HEK293 (cell line): ENCODE data around the gene TMEM259.

ENCODE experiments used
- CTCF ChIA-PET: fragments of 350-600 bp; formaldehyde crosslinking; extraction: SDS; loops from one replicate; lab custom pipeline; 2021; ENCODE audit warnings: antibody characterized with exemption; lab: Yijun Ruan, JAX
- POLR2A ChIA-PET: fragments of 300-600 bp; formaldehyde crosslinking; extraction: SDS; loops from one replicate; lab custom pipeline; 2020; ENCODE audit warnings: antibody characterized with exemption, inconsistent platforms; lab: Yijun Ruan, JAX
- H3K27ac ChIP-seq: fragments of 200-500 bp; sonication (Bioruptor generic); 2 replicates; pipeline ENCODE4 v1.5.1; 2014; ENCODE audit warnings: low read depth, low read length, control low read depth, inconsistent platforms; ENCODE audit errors: extremely low read depth
- H3K36me3 ChIP-seq, 2 experiments: fragments of 200-500 bp in 1 of 2; sonication (Bioruptor generic) in 1 of 2; 1 replicate in 1 of 2; 2 replicates in 1 of 2; pipeline ENCODE4 v1.5.1; 2014 to 2017; ENCODE audit warnings: inconsistent platforms in 2 of 2, low read length in 2 of 2; ENCODE audit not compliant: control insufficient read depth in 2 of 2, insufficient read depth in 1 of 2
- H3K4me1 ChIP-seq: fragments of 200-500 bp; sonication (Bioruptor generic); 2 replicates; pipeline ENCODE4 v1.5.1; 2014; ENCODE audit warnings: mild to moderate bottlenecking, low read length, inconsistent platforms; ENCODE audit not compliant: control insufficient read depth, insufficient read depth
- H3K4me3 ChIP-seq: 2 replicates; pipeline ENCODE4 v1.5.1; 2011; ENCODE audit warnings: low read depth, mild to moderate bottlenecking, control low read depth, low read length, moderate library complexity
- H3K9me3 ChIP-seq: fragments of 200-500 bp; sonication (Bioruptor generic); 2 replicates; pipeline ENCODE4 v1.5.1; 2014; ENCODE audit warnings: low read depth, low read length, inconsistent platforms; ENCODE audit not compliant: control insufficient read depth, insufficient read depth
- GLIS2 ChIP-seq: fragments of 450-650 bp; formaldehyde crosslinking; IDR thresholded peaks from 2 replicates; pipeline ENCODE4 v1.5.1; 2016; ENCODE audit warnings: missing biosample characterization, missing genetic modification characterization
- IKZF3 ChIP-seq: fragments of 450-650 bp; IDR thresholded peaks from 2 replicates; pipeline ENCODE4 v1.5.0; 2018; ENCODE audit warnings: missing biosample characterization, mild to moderate bottlenecking, missing genetic modification characterization, moderate library complexity
- OVOL3 ChIP-seq: fragments of 450-650 bp; formaldehyde crosslinking; IDR thresholded peaks from 2 replicates; pipeline ENCODE4 v1.5.1; 2016; ENCODE audit warnings: missing biosample characterization, missing genetic modification characterization
- TSHZ1 ChIP-seq: fragments of 450-650 bp; formaldehyde crosslinking; IDR thresholded peaks from 2 replicates; pipeline ENCODE4 v1.5.1; 2016; ENCODE audit warnings: missing biosample characterization, missing genetic modification characterization, borderline replicate concordance
- ZBTB10 ChIP-seq: fragments of 450-650 bp; formaldehyde crosslinking; IDR thresholded peaks from 2 replicates; pipeline ENCODE4 v1.5.1; 2016; ENCODE audit warnings: missing biosample characterization, missing genetic modification characterization
- ZBTB17 ChIP-seq: fragments of 450-650 bp; formaldehyde crosslinking; IDR thresholded peaks from 2 replicates; pipeline ENCODE4 v1.5.1; 2016; ENCODE audit warnings: missing biosample characterization, missing genetic modification characterization
- ZBTB20 ChIP-seq: fragments of 450-650 bp; formaldehyde crosslinking; IDR thresholded peaks from 2 replicates; pipeline ENCODE4 v1.5.1; 2016; ENCODE audit warnings: missing biosample characterization, missing genetic modification characterization
- ZBTB48 ChIP-seq: fragments of 450-650 bp; formaldehyde crosslinking; IDR thresholded peaks from 2 replicates; pipeline ENCODE4 v1.5.1; 2016; ENCODE audit warnings: missing biosample characterization, missing genetic modification characterization
- ZBTB6 ChIP-seq: fragments of 450-650 bp; formaldehyde crosslinking; IDR thresholded peaks from 2 replicates; pipeline ENCODE4 v1.5.1; 2017; ENCODE audit warnings: missing biosample characterization, missing genetic modification characterization
- ZBTB8A ChIP-seq: fragments of 450-650 bp; formaldehyde crosslinking; IDR thresholded peaks from 2 replicates; pipeline ENCODE4 v1.5.1; 2016; ENCODE audit warnings: missing biosample characterization, missing genetic modification characterization
- ZNF174 ChIP-seq: fragments of 450-650 bp; formaldehyde crosslinking; IDR thresholded peaks from 2 replicates; pipeline ENCODE4 v1.5.0; 2017; ENCODE audit warnings: missing biosample characterization, mild to moderate bottlenecking, missing genetic modification characterization
- ZNF19 ChIP-seq: fragments of 450-650 bp; formaldehyde crosslinking; IDR thresholded peaks from 2 replicates; pipeline ENCODE4; 2016; ENCODE audit warnings: missing biosample characterization, missing genetic modification characterization, low read depth
- ZNF2 ChIP-seq: fragments of 450-650 bp; formaldehyde crosslinking; IDR thresholded peaks from 2 replicates; pipeline ENCODE4 v1.5.1; 2016; ENCODE audit warnings: missing biosample characterization, missing genetic modification characterization
- ZNF23 ChIP-seq: fragments of 450-650 bp; formaldehyde crosslinking; IDR thresholded peaks from 2 replicates; pipeline ENCODE4 v1.5.1; 2016; ENCODE audit warnings: missing biosample characterization, missing genetic modification characterization, borderline replicate concordance
- ZNF248 ChIP-seq: fragments of 450-650 bp; formaldehyde crosslinking; IDR thresholded peaks from 2 replicates; pipeline ENCODE4 v1.5.1; 2017; ENCODE audit warnings: missing biosample characterization, missing genetic modification characterization
- ZNF366 ChIP-seq: fragments of 450-650 bp; formaldehyde crosslinking; conservative IDR thresholded peaks from 2 replicates; pipeline ENCODE4 v1.5.1; 2016; ENCODE audit warnings: missing biosample characterization, missing genetic modification characterization
- ZNF596 ChIP-seq: fragments of 450-650 bp; IDR thresholded peaks from 2 replicates; pipeline ENCODE4 v1.5.0; 2018; ENCODE audit warnings: missing biosample characterization, mild to moderate bottlenecking, missing genetic modification characterization, moderate library complexity
- ZNF600 ChIP-seq: fragments of 450-650 bp; formaldehyde crosslinking; IDR thresholded peaks from 2 replicates; pipeline ENCODE4 v1.5.1; 2016; ENCODE audit warnings: missing biosample characterization, missing genetic modification characterization
- ZNF629 ChIP-seq: fragments of 450-650 bp; formaldehyde crosslinking; IDR thresholded peaks from 2 replicates; pipeline ENCODE4 v1.5.1; 2017; ENCODE audit warnings: missing biosample characterization, missing genetic modification characterization
- ZNF792 ChIP-seq: fragments of 450-650 bp; formaldehyde crosslinking; IDR thresholded peaks from 2 replicates; pipeline ENCODE4 v1.5.1; 2016; ENCODE audit warnings: missing biosample characterization, missing genetic modification characterization
- ZNF830 ChIP-seq: fragments of 450-650 bp; IDR thresholded peaks from 2 replicates; pipeline ENCODE4 v1.5.0; 2018; ENCODE audit warnings: missing biosample characterization, missing genetic modification characterization, low read depth, mild to moderate bottlenecking, moderate library complexity
- ZXDB ChIP-seq: fragments of 450-650 bp; formaldehyde crosslinking; IDR thresholded peaks from 2 replicates; pipeline ENCODE4 v1.5.1; 2016; ENCODE audit warnings: missing biosample characterization, missing genetic modification characterization

TMEM259 gene

GRCh38 chr19:1001538-1002166 is 19.3 kb downstream of the TMEM259 start (continued):
- no peak for TF ChIP-seq ZNF830 (tag by site-specific recombination)
- TF ChIP-seq ZBTB10 = peak; percentile 98
- TF ChIP-seq ZNF2 = peak; percentile 56; the same call in 1 of the 2 replicates

GRCh38 chr19:1000591-1001537 is 20.1 kb downstream of the TMEM259 start:
- H3K36me3 ChIP-seq = no peaks in the 10 kb centered on the region
- CTCF ChIA-PET = interaction anchor here (0.5 to 1.4 kb wide), 11 partner anchors 13 to 490 kb away, joined by 3 to 4 read pairs (median 3); no protein-coding TSS in a partner anchor
- no peak overlapping the region for H3K27ac ChIP-seq
- POLR2A ChIA-PET = interaction anchor here (0.6 to 1.1 kb wide), 2 partner anchors 252 to 268 kb away, joined by 3 to 4 read pairs; partner anchors contain the start of gene CIRBP
- no peaks in the 10 kb centered on the region for H3K9me3 ChIP-seq
- H3K4me1 ChIP-seq = peaks cover 6% of the 10 kb centered on the region
- no peak for TF ChIP-seq ZNF629 (tag by site-specific recombination)
- TF ChIP-seq ZNF600 = peak; percentile 48; the same call in 1 of the 2 replicates
- peak; percentile 80 for TF ChIP-seq ZBTB20
- peak; percentile 97 for TF ChIP-seq ZBTB48 (tag by site-specific recombination)
- no peak for TF ChIP-seq ZNF23 (tag by site-specific recombination)
- no peak for TF ChIP-seq ZNF174 (tag by site-specific recombination)
- peak; percentile 72 for TF ChIP-seq ZNF366 (tag by site-specific recombination)
- 0 out of 2 replicates have a peak, but pooled peaks have one; percentile 18 for TF ChIP-seq ZXDB (tag by site-specific recombination)
- TF ChIP-seq IKZF3 (tag by site-specific recombination) = peak; percentile 70
- TF ChIP-seq ZNF248 (tag by site-specific recombination) = 0 out of 2 replicates have a peak, but pooled peaks have one; percentile 29
- TF ChIP-seq ZBTB6 = peak; percentile 78; the same call in 1 of the 2 replicates
- peak; percentile 62; the same call in 1 of the 2 replicates for TF ChIP-seq ZBTB17 (tag by site-specific recombination)
- H3K4me3 ChIP-seq = no peak overlapping the region; the same call in 1 of the 2 replicates

DNA sequence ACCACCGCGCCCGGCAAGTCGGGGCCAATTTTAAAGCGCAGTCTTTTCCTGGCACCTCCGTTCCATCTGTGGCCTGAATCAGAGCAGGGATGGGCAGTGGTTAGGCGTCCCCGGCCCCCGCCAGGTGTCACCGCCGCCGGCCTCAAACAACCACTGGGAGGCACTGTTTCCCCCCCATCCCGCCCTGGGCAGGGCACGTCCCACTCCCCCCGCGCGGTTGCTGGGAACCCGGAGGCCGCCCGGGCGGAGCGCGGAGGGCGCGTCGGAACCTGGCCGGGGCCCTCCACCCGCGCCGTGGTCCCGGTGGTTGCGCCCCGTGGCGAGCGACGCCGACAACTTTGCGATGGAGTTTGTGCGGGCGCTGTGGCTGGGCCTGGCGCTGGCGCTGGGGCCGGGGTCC is 20.8 kb downstream of the TMEM259 start, which contains the start of gene GRIN3B:
Gene GRIN3B, plus strand, starts transcription at position 325 of the 400 bp plus-strand sequence. Its CDS starts 19 bp downstream, at position 344.
- Histone ChIP-seq H3K9me3 (no peaks in the 10 kb centered on the region), H3K27ac (no peak within 1 kb of the TSS), H3K4me3 (peak within 1 kb of the TSS; percentile 27), H3K4me1 (peaks cover 7% of the 10 kb centered on the region), H3K36me3 (no peaks in the 10 kb centered on the region)
- POLR2A ChIA-PET = no interaction called here
- CTCF ChIA-PET = interaction anchor here (0.8 to 1.3 kb wide), 2 partner anchors 14 to 26 kb away, joined by 3 read pairs; no protein-coding TSS in a partner anchor
- TF ChIP-seq ZBTB8A (tag by site-specific recombination) (peak; percentile 92), OVOL3 (tag by site-specific recombination) (no peak), ZNF596 (tag by site-specific recombination) (no peak), TSHZ1 (tag by site-specific recombination) (peak; percentile 47; the same call in 1 of the 2 replicates), ZNF792 (tag by site-specific recombination) (no peak), GLIS2 (tag by site-specific recombination) (peak; percentile 78), ZNF19 (tag by site-specific recombination) (no peak)
